T-cell (primary cell): ENCODE results near the gene LHFPL2. TPM values are rescaled to one million over a fixed set of nuclear protein-coding genes. Genes with fewer than 3 reads are reported as not detected.

ENCODE experiments used
- ATAC-seq, 4 experiments: fragments of 200-7000 bp in 3 of 4; fragments of 150-1000 bp in 1 of 4; cut with Tn5 transposase; replicated peaks in 1 of 4; 1 replicate in 3 of 4; 2 replicates in 1 of 4; pipeline ENCODE4 v1.10.0; 2021; ENCODE audit warnings: moderate library complexity in 3 of 4, mild to moderate bottlenecking in 2 of 4, moderate number of reproducible peaks in 1 of 4
- CTCF ChIA-PET, 2 donors: fragments of 300-600 bp; sonication (Branson Sonifier 250); formaldehyde crosslinking; loops; one replicate each; lab custom pipeline; 2022; ENCODE audit warnings: antibody characterized with exemption in 2 of 2; lab: Charles Lee
- POLR2A ChIA-PET, 2 donors: fragments of 300-600 bp; sonication (Branson Sonifier 250); formaldehyde crosslinking; loops; one replicate each; lab custom pipeline; 2022; ENCODE audit warnings: antibody characterized with exemption in 2 of 2; lab: Charles Lee
- DNase-seq, 35 experiments: peaks; one replicate each; pipeline versions ENCODE4 v3.0.0 to v3.0.0-alpha.2; 2013 to 2023
- H3K27ac ChIP-seq: one replicate; pipeline ENCODE4 v1.5.1; 2013; ENCODE audit warnings: low read length
- H3K27me3 ChIP-seq, 2 experiments: replicated peaks in 1 of 2; 1 replicate in 1 of 2; 2 replicates in 1 of 2; pipeline versions ENCODE4 v1.6.1 to v1.7.0; 2013; ENCODE audit warnings: low read length in 1 of 2, mixed read lengths in 1 of 2; ENCODE audit not compliant: control insufficient read depth in 2 of 2, insufficient read depth in 2 of 2; ENCODE audit errors: extremely low read depth in 1 of 2
- H3K36me3 ChIP-seq, 2 donors: 1 replicate in 1 of 2; 2 replicates in 1 of 2; pipeline versions ENCODE4 v1.6.1 to v1.7.0; 2013; ENCODE audit warnings: low read length in 1 of 2; ENCODE audit not compliant: control insufficient read depth in 2 of 2, insufficient read depth in 1 of 2; ENCODE audit errors: extremely low read depth in 1 of 2
- H3K4me1 ChIP-seq, 2 experiments: 1 replicate in 1 of 2; 2 replicates in 1 of 2; pipeline versions ENCODE4 v1.6.1 to v1.7.0; 2013; ENCODE audit warnings: low read length in 2 of 2, mixed read lengths in 1 of 2; ENCODE audit not compliant: insufficient read depth in 2 of 2, control insufficient read depth in 1 of 2; ENCODE audit errors: extremely low read depth in 1 of 2
- H3K4me3 ChIP-seq, 2 donors: 1 replicate in 1 of 2; 2 replicates in 1 of 2; pipeline versions ENCODE4 v1.5.1 to v1.7.0; 2013; ENCODE audit warnings: mild to moderate bottlenecking in 2 of 2, low read length in 1 of 2, moderate library complexity in 1 of 2; ENCODE audit not compliant: control insufficient read depth in 1 of 2; ENCODE audit errors: extremely low read depth in 1 of 2
- H3K9me3 ChIP-seq: 2 replicates; pipeline ENCODE4 v1.7.0; 2013
- H3K27ac Mint-ChIP-seq, 2 donors: one replicate each; pipeline ENCODE4 v1.8.0; 2020 to 2021; ENCODE audit warnings: mild to moderate bottlenecking in 2 of 2, mixed read lengths in 2 of 2
- H3K27me3 Mint-ChIP-seq, 2 donors: one replicate each; pipeline ENCODE4 v1.8.0; 2021 to 2022; ENCODE audit warnings: mixed read lengths in 2 of 2
- H3K36me3 Mint-ChIP-seq: one replicate; pipeline ENCODE4 v1.8.0; 2021; ENCODE audit warnings: mixed read lengths
- H3K4me1 Mint-ChIP-seq, 3 donors: one replicate each; pipeline ENCODE4 v1.8.0; 2020 to 2022; ENCODE audit warnings: mixed read lengths in 3 of 3, mild to moderate bottlenecking in 1 of 3
- H3K4me3 Mint-ChIP-seq, 3 donors: one replicate each; pipeline ENCODE4 v1.8.0; 2020 to 2022; ENCODE audit warnings: mild to moderate bottlenecking in 3 of 3, mixed read lengths in 3 of 3, moderate library complexity in 3 of 3
- H3K9me3 Mint-ChIP-seq, 3 donors: one replicate each; pipeline ENCODE4 v1.8.0; 2020 to 2022; ENCODE audit warnings: mixed read lengths in 3 of 3
- WGBS: methylation state at CpG from one replicate; pipeline ENCODE4 v1.1.5; 2013; ENCODE audit warnings: missing lambda C conversion rate; ENCODE audit not compliant: insufficient coverage; 5-methylcytosine and 5-hydroxymethylcytosine counted together
- total RNA-seq, 35 experiments: library from RNA in 6 of 35; stranded (reverse) in 6 of 35; fragments of 120-200 nt in 1 of 35; gene quantifications; one replicate each; pipeline versions ENCODE4 v1.2.1 to v1.2.4 and lab custom pipeline; 2013 to 2026

Gene LHFPL2
- total RNA-seq, 5 donors from 2014 or later (not counting 1 experiment from before 2014, with no cell fraction given) = 0.19 to 1.9 (median 0.82) TPM

DNA sequence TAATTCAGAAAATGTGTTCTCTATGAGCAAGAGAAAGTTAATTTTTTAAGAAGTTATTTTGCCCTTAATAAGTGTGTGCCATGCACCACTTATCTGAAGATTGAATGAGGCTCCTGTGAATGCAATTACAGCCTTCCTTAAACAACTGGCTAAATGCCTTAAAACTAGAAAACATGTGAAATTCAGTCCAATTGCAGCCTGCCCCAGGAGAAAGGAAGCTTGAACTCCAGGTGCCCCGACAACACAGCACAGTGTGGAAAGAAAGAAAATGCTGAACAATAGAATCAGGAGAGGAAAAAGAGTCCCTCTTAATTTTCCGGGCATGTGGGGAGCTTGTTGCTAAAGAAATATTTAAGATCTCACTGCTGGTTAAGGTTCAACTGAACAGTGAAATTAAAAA, 8.8 kb downstream of the LHFPL2 start:
- no peak for ATAC-seq
- ChIA-PET CTCF (no interaction called here), POLR2A (no interaction called here)
- Mint-ChIP-seq H3K27ac (no peak overlapping the region), H3K27me3 (peaks cover 13 to 16% of the 10 kb centered on the region in 2 donors), H3K4me3 (no peak overlapping the region), H3K4me1 (no peaks in the 10 kb centered on the region), H3K36me3 (no peaks in the 10 kb centered on the region), H3K9me3 (no peaks in the 10 kb centered on the region)
- Histone ChIP-seq H3K27me3 (peaks cover 0 to 2% of the 10 kb centered on the region in 2 experiments), H3K27ac (no peak overlapping the region), H3K9me3 (no peaks in the 10 kb centered on the region), H3K4me1 (no peaks in the 10 kb centered on the region), H3K4me3 (no peak overlapping the region), H3K36me3 (no peaks in the 10 kb centered on the region)
- no peak for DNase-seq
- WGBS = no CpG with 5 or more reads among the region's 2 CpGs

DNA sequence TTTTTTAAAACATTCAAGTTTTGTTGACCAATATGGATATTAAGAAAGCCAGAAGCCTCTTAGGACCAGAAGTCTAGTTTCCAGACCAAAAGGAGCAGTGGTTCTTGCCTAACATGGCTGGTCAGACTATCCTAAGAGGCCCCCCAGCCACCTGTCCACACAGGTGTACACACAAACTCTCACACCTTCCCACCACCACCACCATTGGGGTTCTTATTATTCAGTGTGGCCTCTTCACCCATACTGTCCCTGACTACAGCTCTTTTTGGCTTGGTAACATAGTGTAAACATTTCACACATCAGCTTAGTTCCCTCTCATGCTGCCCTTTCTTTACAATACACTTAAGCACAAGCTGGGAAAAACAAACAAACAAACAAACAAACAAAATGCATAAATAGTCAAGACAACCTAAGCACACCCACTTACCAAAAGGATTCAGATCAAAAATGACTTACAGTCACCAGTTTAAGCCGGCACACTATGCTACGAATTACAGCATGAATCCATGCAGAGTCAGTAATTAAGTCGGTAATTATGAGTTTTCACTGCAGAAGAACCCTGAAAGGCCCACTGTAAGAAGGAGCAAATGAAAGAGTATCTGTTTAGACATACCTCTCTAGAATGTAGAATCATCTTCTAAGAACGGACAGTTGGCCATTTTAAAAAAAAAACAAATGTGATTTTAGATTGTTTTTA, 9.5 kb downstream of the LHFPL2 start:
- no peaks in the 10 kb centered on the region for H3K9me3 Mint-ChIP-seq
- Histone ChIP-seq H3K27me3 (peaks cover 0 to 3% of the 10 kb centered on the region in 2 experiments), H3K4me1 (no peaks in the 10 kb centered on the region), H3K27ac (no peak overlapping the region), H3K9me3 (no peaks in the 10 kb centered on the region), H3K36me3 (no peaks in the 10 kb centered on the region), H3K4me3 (no peak overlapping the region)
- no peak overlapping the region for H3K27ac Mint-ChIP-seq
- WGBS = no CpG with 5 or more reads among the region's 4 CpGs
- H3K27me3 Mint-ChIP-seq = peaks cover 9% of the 10 kb centered on the region in 2 donors
- ChIA-PET POLR2A (no interaction called here), CTCF (no interaction called here)
- DNase-seq (no peak), ATAC-seq (no peak)
- H3K4me3 Mint-ChIP-seq = no peak overlapping the region
- H3K36me3 Mint-ChIP-seq = no peaks in the 10 kb centered on the region
- no peaks in the 10 kb centered on the region for H3K4me1 Mint-ChIP-seq

DNA sequence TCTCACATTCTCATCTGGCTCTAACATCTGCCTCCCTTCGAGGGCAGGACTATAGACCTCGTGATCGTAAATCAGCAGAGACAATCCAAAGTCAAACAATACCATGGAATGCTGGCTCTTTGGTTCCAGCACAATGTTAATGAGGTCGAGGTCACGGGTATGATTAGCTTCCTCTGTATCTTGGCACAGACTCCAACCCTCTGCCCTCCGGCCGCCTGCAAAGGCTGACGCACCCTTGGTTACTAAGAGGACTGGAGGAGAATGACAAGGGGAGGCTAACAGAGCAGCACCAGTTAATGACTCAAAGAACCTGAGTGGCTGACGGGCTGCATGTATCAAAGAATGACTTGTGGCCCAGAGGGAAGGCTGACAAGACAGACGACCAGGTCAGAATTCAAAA, 10.1 kb downstream of the LHFPL2 start:
- Mint-ChIP-seq H3K36me3 (no peaks in the 10 kb centered on the region), H3K4me3 (no peak overlapping the region), H3K27me3 (peaks cover 5 to 8% of the 10 kb centered on the region in 2 donors), H3K27ac (no peak overlapping the region), H3K4me1 (no peaks in the 10 kb centered on the region), H3K9me3 (no peaks in the 10 kb centered on the region)
- Histone ChIP-seq H3K4me3 (no peak overlapping the region), H3K27me3 (peaks cover 0 to 3% of the 10 kb centered on the region in 2 experiments), H3K4me1 (no peaks in the 10 kb centered on the region), H3K9me3 (no peaks in the 10 kb centered on the region), H3K27ac (no peak overlapping the region), H3K36me3 (no peaks in the 10 kb centered on the region)
- 90% methylated on average over 5 of the region's 10 CpGs for WGBS
- ChIA-PET POLR2A (no interaction called here), CTCF (no interaction called here)
- no peak for ATAC-seq
- DNase-seq = no peak

GRCh38 chr5:78637468-78637867, 11.1 kb downstream of the LHFPL2 start:
- H3K4me1 ChIP-seq = no peaks in the 10 kb centered on the region
- no peak overlapping the region for H3K27ac Mint-ChIP-seq
- no peaks in the 10 kb centered on the region for H3K9me3 ChIP-seq
- H3K9me3 Mint-ChIP-seq = no peaks in the 10 kb centered on the region
- ChIA-PET POLR2A (no interaction called here), CTCF (interaction anchor here in 1 of 2 donors (0.9 kb wide), 1 partner anchor 9 kb away, joined by 4 read pairs; no protein-coding TSS in a partner anchor)
- no peak overlapping the region for H3K27ac ChIP-seq
- H3K4me3 ChIP-seq = no peak overlapping the region
- no peak for DNase-seq
- peaks cover 0 to 3% of the 10 kb centered on the region in 2 experiments for H3K27me3 ChIP-seq
- H3K27me3 Mint-ChIP-seq = peaks cover under 1 to 7% of the 10 kb centered on the region in 2 donors
- H3K4me3 Mint-ChIP-seq = no peak overlapping the region
- no peaks in the 10 kb centered on the region for H3K4me1 Mint-ChIP-seq
- no peaks in the 10 kb centered on the region for H3K36me3 Mint-ChIP-seq
- 86% methylated on average over 5 of the region's 5 CpGs for WGBS
- no peak for ATAC-seq
- H3K36me3 ChIP-seq = no peaks in the 10 kb centered on the region

DNA sequence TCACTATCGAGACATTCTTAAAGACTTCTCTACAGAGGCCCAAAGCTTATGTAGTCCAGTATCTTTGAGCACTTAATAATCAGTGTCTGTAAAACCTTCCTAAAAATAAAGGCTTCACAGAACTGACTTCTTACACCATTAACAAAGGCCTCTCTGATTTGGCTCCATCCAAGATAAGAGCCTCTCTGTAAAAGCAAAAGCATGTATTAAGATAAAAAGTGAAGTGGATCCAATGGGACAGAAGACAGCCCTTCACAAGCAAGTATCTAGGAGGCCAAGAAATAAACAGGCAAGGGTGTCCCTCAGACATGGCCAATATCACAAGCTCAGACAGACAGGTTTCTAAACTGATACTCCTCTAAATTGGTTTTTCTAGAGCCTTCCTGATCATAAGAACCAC, 11.9 kb downstream of the LHFPL2 start:
- no peak for ATAC-seq
- H3K4me3 Mint-ChIP-seq = no peak overlapping the region
- no peak overlapping the region for H3K27ac Mint-ChIP-seq

DNA sequence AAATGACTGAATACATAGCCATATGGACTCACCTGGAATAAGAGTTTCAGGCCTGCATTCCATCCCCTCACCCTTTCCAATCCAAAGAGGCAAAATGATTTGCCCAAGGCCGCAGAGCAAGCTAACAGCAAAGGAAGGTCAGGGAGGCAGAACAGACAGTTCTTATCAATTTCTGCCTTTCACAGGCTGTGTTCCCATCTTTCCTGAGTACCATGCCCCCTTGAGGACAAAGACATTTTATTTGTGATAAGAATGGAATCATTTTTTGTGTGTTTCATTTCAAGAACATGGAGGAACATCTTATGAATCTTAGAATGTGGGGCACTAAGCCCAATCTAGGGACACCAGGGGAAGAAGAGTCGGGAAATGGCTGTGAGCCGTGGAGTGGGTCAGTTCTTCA, 13.9 kb downstream of the LHFPL2 start:
- no peak overlapping the region for H3K4me3 Mint-ChIP-seq
- H3K36me3 Mint-ChIP-seq = no peaks in the 10 kb centered on the region
- H3K36me3 ChIP-seq = no peaks in the 10 kb centered on the region
- WGBS = 88% methylated on average over 1 of the region's 3 CpGs
- H3K4me1 ChIP-seq = no peaks in the 10 kb centered on the region
- peaks cover 2 to 7% of the 10 kb centered on the region in 2 donors for H3K27me3 Mint-ChIP-seq
- H3K4me3 ChIP-seq = no peak overlapping the region
- no peaks in the 10 kb centered on the region for H3K4me1 Mint-ChIP-seq
- no peaks in the 10 kb centered on the region for H3K9me3 ChIP-seq
- ChIA-PET POLR2A (no interaction called here), CTCF (no interaction called here)
- H3K27me3 ChIP-seq = peaks cover 0 to 3% of the 10 kb centered on the region in 2 experiments
- H3K27ac Mint-ChIP-seq = no peak overlapping the region
- H3K9me3 Mint-ChIP-seq = no peaks in the 10 kb centered on the region
- no peak overlapping the region for H3K27ac ChIP-seq
- ATAC-seq (no peak), DNase-seq (no peak)

More for the DNA sequence above, 11.9 kb downstream of the LHFPL2 start:
- Histone ChIP-seq H3K27me3 (peaks cover 0 to 3% of the 10 kb centered on the region in 2 experiments), H3K4me3 (no peak overlapping the region), H3K9me3 (no peaks in the 10 kb centered on the region), H3K4me1 (no peaks in the 10 kb centered on the region), H3K36me3 (no peaks in the 10 kb centered on the region), H3K27ac (no peak overlapping the region)
- Mint-ChIP-seq H3K9me3 (no peaks in the 10 kb centered on the region), H3K4me1 (no peaks in the 10 kb centered on the region), H3K36me3 (no peaks in the 10 kb centered on the region), H3K27me3 (peaks cover 2 to 7% of the 10 kb centered on the region in 2 donors)
- POLR2A ChIA-PET = no interaction called here
- no peak for DNase-seq
- CTCF ChIA-PET = interaction anchor here in 1 of 2 donors (0.9 kb wide), 1 partner anchor 9 kb away, joined by 4 read pairs; no protein-coding TSS in a partner anchor
- no CpG with 5 or more reads among the region's 1 CpG for WGBS
